ENCODE results near the gene DZIP1.

Gene DZIP1

GRCh38 chr13:95544293-95544692 lies 100.2 kb downstream of the DZIP1 start:
- DNase-seq (ENCODE audit: low spot score): no peak

- DNase-seq (ENCODE audit: low spot score): no peak
Observed at GRCh38 chr13:95541911-95542474, 102.5 kb downstream of the DZIP1 start.

GRCh38 chr13:95541308-95541707 lies 103.2 kb downstream of the DZIP1 start:
- DNase-seq (ENCODE audit: low spot score): no peak

GRCh38 chr13:95540888-95541287 lies 103.6 kb downstream of the DZIP1 start:
- DNase-seq (ENCODE audit: low spot score): no peak

GRCh38 chr13:95536632-95537241 lies 107.8 kb downstream of the DZIP1 start:
- no peak for DNase-seq (ENCODE audit: low spot score)

- DNase-seq (ENCODE audit: low spot score): no peak
Observed at GRCh38 chr13:95535243-95535642, 109.3 kb downstream of the DZIP1 start.

GRCh38 chr13:95533545-95534160 lies 110.9 kb downstream of the DZIP1 start:
- no peak for DNase-seq (ENCODE audit: low spot score)

- DNase-seq (ENCODE audit: low spot score): no peak
Observed at GRCh38 chr13:95530178-95530577, 114.3 kb downstream of the DZIP1 start.

Data from AG20443 (cell line).